H1 (cell line): Measurements from ENCODE around the gene IQCH. TPM values are rescaled to one million over a fixed set of nuclear protein-coding genes. Genes with fewer than 3 reads are reported as not detected.

Experiments used
- CHD1 ChIP-seq: IDR thresholded peaks from 2 replicates; pipeline ENCODE4 v1.6.1; 2012; ENCODE audit warnings: low read depth, low read length, improper control_type of control experiment
- EGR1 ChIP-seq: IDR thresholded peaks from 2 replicates; pipeline ENCODE4 v1.6.1; 2011; ENCODE audit warnings: low read depth, low read length, borderline replicate concordance
- polyA plus RNA-seq, 7 experiments: library from polyadenylated mRNA; depleted of rRNA in 3 of 7; stranded (reverse) in 5 of 7; unstranded in 2 of 7; fragments of >200 nt in 5 of 7; fragments of 200-250 nt in 2 of 7; gene quantifications; 1 replicate in 5 of 7; 2 replicates in 1 of 7; 4 replicates in 1 of 7; pipeline versions ENCODE4 v1.2.1 to v1.2.3, GENCODE V29; 2011 to 2013; ENCODE audit warnings: missing spikeins in 2 of 7, mixed read lengths in 2 of 7
- total RNA-seq: library from RNA; stranded (reverse); fragmentation: NEBNext Ultra II Directional; extraction: Animal tissue kit (Norgen Biotek cat#: 25700); gene quantifications from 2 replicates; pipeline ENCODE4 v1.2.1, GENCODE V29; 2021

Gene IQCH
- total and polyA plus RNA-seq, 2 of the 8 experiments (the other 6 are each of a cell fraction or from before 2014, with no cell fraction given): 0.60 to 1.9 TPM

DNA sequence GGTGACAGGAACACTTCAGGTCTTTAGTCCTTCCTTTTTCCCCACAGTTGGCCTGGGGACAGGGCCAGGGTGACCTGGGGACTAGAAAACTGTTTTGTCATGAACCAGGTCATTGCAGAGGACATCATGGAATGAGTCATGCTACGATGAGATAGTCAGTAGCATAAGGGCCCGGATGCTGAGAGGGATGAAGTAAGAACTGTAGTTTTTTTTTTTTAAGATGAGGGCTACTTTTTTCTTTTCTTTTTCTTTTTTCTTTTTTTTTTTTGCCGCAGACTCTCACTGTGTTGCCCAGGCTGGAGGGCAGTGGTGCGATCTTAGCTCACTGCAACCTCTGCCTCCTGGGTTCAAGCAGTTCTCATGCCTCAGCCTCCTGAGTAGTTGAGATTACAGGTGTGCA, 295.9 kb downstream of the IQCH start (continued):
- TF ChIP-seq CHD1 (no peak), EGR1 (no peak)
